Activated naive CD8-positive, alpha-beta T cell treated with anti-CD3 and anti-CD28 coated beads for 36 hours (primary cell): Measurements from ENCODE around the gene GALNT14. TPM values are rescaled to one million over a fixed set of nuclear protein-coding genes. Genes with fewer than 3 reads are reported as not detected.
A peak's percentile ranks its signal among the peaks of the same experiment; 100 is the strongest.
"Not testable (repeated sequence)": the region's sequence is repeated elsewhere in the genome, so short reads cannot be mapped to it uniquely, and the experiment has no call there.

Experiments used
- DNase-seq: peaks from one replicate; pipeline ENCODE4 v3.0.0; 2021
- H3K27ac Mint-ChIP-seq: one replicate; pipeline ENCODE4 v1.8.0; 2022; ENCODE audit warnings: mild to moderate bottlenecking, moderate library complexity, mixed read lengths
- H3K27me3 Mint-ChIP-seq: one replicate; pipeline ENCODE4 v1.8.0; 2022; ENCODE audit warnings: mild to moderate bottlenecking, mixed read lengths
- H3K36me3 Mint-ChIP-seq: one replicate; pipeline ENCODE4 v1.8.0; 2021; ENCODE audit warnings: mild to moderate bottlenecking, mixed read lengths
- H3K4me1 Mint-ChIP-seq: one replicate; pipeline ENCODE4 v1.8.0; 2021; ENCODE audit warnings: mixed read lengths
- H3K4me3 Mint-ChIP-seq: one replicate; pipeline ENCODE4 v1.8.0; 2022; ENCODE audit warnings: mild to moderate bottlenecking, moderate library complexity, mixed read lengths
- H3K9me3 Mint-ChIP-seq: one replicate; pipeline ENCODE4 v1.8.0; 2022; ENCODE audit warnings: mixed read lengths
- total RNA-seq, 2 experiments: library from RNA; stranded (reverse); gene quantifications; one replicate each; pipeline ENCODE4 v1.2.3, GENCODE V29; 2021

GALNT14 gene
- 1 to 10 TPM; 2.1 to 2.5 TPM for total RNA-seq

GRCh38 chr2:31138037-31138962 is at the start of gene GALNT14:
Gene GALNT14 (minus strand): TSS chr2:31138440. CDS start chr2:31138086, 354 bp downstream.
- H3K27ac Mint-ChIP-seq = no peak within 1 kb of the TSS
- peaks cover 57% of the 10 kb centered on the region for H3K27me3 Mint-ChIP-seq
- DNase-seq = peak; percentile 68
- H3K4me3 Mint-ChIP-seq = peak within 1 kb of the TSS; percentile 72
- H3K4me1 Mint-ChIP-seq = peaks cover 8% of the 10 kb centered on the region
- no peaks in the 10 kb centered on the region for H3K9me3 Mint-ChIP-seq
- H3K36me3 Mint-ChIP-seq = no peaks in the 10 kb centered on the region

GRCh38 chr2:31187166-31187565 is 48.9 kb upstream of the GALNT14 start:
- Mint-ChIP-seq H3K27ac (no peak overlapping the region), H3K27me3 (no peaks in the 10 kb centered on the region), H3K4me3 (no peak overlapping the region), H3K36me3 (no peaks in the 10 kb centered on the region), H3K4me1 (no peaks in the 10 kb centered on the region), H3K9me3 (peaks cover 1% of the 10 kb centered on the region)
- no peak for DNase-seq

- not testable (repeated sequence) for H3K9me3 Mint-ChIP-seq
Observed at GRCh38 chr2:31183973-31184372, 45.7 kb upstream of the GALNT14 start.

DNA sequence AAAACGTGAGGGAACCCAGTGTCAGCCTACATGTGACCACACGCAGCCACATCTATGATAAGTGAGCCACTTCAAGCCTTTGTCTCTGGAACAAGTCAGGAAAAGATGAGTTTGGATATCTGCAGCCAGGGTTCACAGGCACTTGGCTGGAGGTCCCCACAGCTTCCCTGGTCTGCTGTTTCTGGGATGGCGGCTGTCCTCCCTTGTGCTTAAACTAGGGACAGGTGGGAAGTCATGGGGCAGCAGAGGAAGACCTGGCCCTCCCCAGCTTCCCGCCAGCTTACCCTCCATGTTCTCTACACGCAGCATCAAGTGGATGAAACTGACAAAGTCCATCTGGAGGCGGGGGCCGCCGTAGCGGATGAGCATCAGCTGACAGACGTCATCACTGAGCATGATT is 38.5 kb upstream of the GALNT14 start:
- Mint-ChIP-seq H3K4me3 (no peak overlapping the region), H3K4me1 (no peaks in the 10 kb centered on the region), H3K36me3 (no peaks in the 10 kb centered on the region), H3K27ac (no peak overlapping the region), H3K27me3 (no peaks in the 10 kb centered on the region), H3K9me3 (no peaks in the 10 kb centered on the region)
- no peak for DNase-seq

More at GRCh38 chr2:31183973-31184372, 45.7 kb upstream of the GALNT14 start:
- not testable (repeated sequence) for H3K4me1 Mint-ChIP-seq, H3K27ac Mint-ChIP-seq, DNase-seq, H3K36me3 Mint-ChIP-seq, H3K27me3 Mint-ChIP-seq, H3K4me3 Mint-ChIP-seq

DNA sequence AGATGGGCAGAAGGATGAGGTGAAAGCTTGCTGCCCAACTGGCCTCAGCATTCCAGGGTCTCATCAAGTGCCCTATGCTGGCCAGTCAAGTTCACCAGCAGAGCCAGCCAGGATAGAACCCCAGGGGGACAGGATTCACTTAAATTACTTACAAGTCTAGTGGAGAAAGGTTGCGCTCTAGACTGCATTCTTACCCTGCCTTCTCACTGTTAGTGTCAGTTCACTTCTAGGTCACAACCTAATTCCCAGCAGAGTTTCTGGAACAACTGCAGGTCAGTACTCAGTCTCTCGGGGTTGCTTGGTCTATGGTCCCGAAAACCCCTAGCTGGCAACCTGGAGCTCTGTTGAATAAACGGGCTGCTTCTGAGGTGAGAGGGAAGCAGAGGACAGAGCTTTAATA is 32.9 kb upstream of the GALNT14 start:
- Mint-ChIP-seq H3K4me3 (no peak overlapping the region), H3K36me3 (no peaks in the 10 kb centered on the region)

DNA sequence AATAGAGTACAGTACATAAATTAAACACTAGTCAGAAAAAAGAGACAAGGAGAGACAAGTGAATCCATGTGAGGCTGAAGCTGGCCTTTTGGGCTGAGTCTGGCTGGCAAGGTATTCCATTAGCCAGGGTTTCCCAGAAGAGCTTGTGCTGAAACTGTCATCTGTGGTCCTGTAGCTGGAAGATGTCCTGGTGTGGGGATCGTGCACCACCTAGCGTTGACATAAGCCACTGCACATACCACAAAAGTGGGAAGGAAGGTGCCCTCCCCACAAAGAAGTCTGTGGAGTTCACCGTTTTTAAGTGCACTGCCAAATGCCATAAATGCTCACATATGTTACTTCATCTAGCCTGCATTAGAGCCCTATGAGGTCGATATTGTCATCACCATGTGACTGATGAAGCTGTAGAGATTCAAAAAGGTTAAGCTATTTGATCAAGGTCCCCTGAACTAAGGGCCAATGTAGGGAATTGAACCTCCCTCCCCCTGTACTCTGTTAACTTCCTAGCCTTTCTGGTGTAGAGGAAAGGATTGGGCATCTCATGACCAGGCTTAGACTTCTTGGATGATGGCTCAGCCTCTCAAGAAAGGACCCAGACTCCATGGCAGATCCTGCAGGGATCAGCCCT is 31.9 kb upstream of the GALNT14 start:
- peak; percentile 42 for DNase-seq
- H3K4me1 Mint-ChIP-seq = peaks cover 4% of the 10 kb centered on the region

More for the DNA sequence above, 32.9 kb upstream of the GALNT14 start:
- peaks cover 4% of the 10 kb centered on the region for H3K4me1 Mint-ChIP-seq
- no peaks in the 10 kb centered on the region for H3K27me3 Mint-ChIP-seq
- no peak overlapping the region for H3K27ac Mint-ChIP-seq
- DNase-seq = no peak
- H3K9me3 Mint-ChIP-seq = no peaks in the 10 kb centered on the region

DNA sequence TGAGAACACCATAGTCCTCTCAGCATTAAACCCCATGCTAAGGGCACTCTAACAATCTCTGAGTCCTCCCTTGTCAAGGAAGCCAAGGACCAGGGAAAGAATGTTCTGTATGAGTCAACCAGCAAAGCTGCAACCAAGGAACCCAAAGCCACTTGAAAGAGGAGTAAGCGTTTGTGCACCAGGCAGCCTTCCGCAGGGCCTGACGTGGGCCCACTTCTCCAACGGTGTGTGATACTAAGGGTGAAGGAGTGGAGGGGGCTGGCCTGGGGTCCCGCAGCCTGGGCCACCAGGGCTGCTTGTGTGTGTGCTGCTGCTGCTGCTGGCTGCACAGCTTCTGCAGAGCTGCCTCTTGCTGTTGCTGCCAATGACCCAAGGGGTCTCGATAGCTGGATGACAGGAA is 30.1 kb upstream of the GALNT14 start:
- Mint-ChIP-seq H3K27ac (no peak overlapping the region), H3K4me1 (peaks cover 4% of the 10 kb centered on the region), H3K36me3 (no peaks in the 10 kb centered on the region), H3K27me3 (peaks cover 4% of the 10 kb centered on the region), H3K9me3 (no peaks in the 10 kb centered on the region), H3K4me3 (no peak overlapping the region)
- DNase-seq = no peak

More for the DNA sequence above, 31.9 kb upstream of the GALNT14 start:
- no peaks in the 10 kb centered on the region for H3K36me3 Mint-ChIP-seq
- peaks cover 4% of the 10 kb centered on the region for H3K27me3 Mint-ChIP-seq
- H3K9me3 Mint-ChIP-seq = no peaks in the 10 kb centered on the region
- no peak overlapping the region for H3K27ac Mint-ChIP-seq
- H3K4me3 Mint-ChIP-seq = no peak overlapping the region

- H3K9me3 Mint-ChIP-seq = no peaks in the 10 kb centered on the region
- H3K27ac Mint-ChIP-seq = no peak overlapping the region
Observed at GRCh38 chr2:31166925-31167324, 28.7 kb upstream of the GALNT14 start.

DNA sequence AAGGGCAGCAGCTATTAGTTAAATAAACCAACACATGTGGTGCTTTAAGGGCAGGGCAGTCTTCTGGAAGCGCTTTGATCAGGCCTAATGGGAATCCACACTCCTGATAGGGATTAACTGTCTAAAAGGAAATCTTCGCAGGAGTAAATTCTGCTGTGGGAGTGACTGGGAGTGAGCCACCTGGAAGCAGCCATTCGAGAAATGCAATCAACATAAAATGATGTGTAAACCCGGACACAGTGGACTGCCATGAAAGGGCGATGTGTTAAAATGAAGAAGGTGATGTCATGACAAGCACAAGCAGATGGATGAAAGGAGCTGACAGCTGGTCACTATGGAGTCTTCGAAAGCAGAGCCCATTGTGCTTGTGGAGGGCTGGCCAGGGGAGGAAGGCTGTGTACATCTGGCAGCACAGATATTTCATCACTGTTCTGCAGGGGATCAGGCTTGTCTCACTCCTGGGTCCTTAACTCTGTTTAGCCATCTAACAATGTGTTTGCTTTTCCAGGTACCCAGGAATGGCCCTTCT is 24.8 kb upstream of the GALNT14 start:
- DNase-seq = no peak
- Mint-ChIP-seq H3K36me3 (no peaks in the 10 kb centered on the region), H3K9me3 (no peaks in the 10 kb centered on the region), H3K4me1 (no peaks in the 10 kb centered on the region), H3K27me3 (peaks cover 4% of the 10 kb centered on the region), H3K27ac (no peak overlapping the region), H3K4me3 (no peak overlapping the region)

More at GRCh38 chr2:31166925-31167324, 28.7 kb upstream of the GALNT14 start:
- no peak for DNase-seq
- Mint-ChIP-seq H3K4me3 (no peak overlapping the region), H3K36me3 (no peaks in the 10 kb centered on the region), H3K4me1 (peaks cover 4% of the 10 kb centered on the region), H3K27me3 (peaks cover 4% of the 10 kb centered on the region)

DNA sequence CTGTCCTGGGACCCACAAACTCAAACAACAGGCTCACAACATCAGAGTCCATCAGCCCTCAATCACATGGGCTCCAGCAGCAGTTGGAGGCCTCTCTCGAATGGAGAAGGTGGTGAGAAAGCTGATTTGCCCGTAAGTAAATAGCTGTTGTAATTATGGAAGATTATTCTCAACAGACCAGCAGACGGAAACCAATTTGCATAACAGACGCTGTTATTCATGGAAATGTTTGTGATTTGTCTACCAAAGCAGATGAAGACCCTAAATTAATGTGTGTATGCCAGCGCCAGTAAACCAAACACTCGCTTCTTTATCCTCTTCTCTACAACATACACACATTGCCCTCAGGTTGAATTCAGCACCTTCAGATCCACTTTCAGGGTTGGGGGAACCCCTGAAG is 23.4 kb upstream of the GALNT14 start:
- H3K9me3 Mint-ChIP-seq = no peaks in the 10 kb centered on the region
- no peak for DNase-seq
- no peak overlapping the region for H3K4me3 Mint-ChIP-seq
- H3K36me3 Mint-ChIP-seq = no peaks in the 10 kb centered on the region
- H3K27me3 Mint-ChIP-seq = peaks cover 4% of the 10 kb centered on the region
- H3K4me1 Mint-ChIP-seq = no peaks in the 10 kb centered on the region
- no peak overlapping the region for H3K27ac Mint-ChIP-seq

- DNase-seq = no peak
- Mint-ChIP-seq H3K27me3 (peaks cover 3% of the 10 kb centered on the region), H3K36me3 (no peaks in the 10 kb centered on the region), H3K9me3 (no peaks in the 10 kb centered on the region), H3K4me1 (no peaks in the 10 kb centered on the region), H3K4me3 (no peak overlapping the region), H3K27ac (no peak overlapping the region)
Observed at GRCh38 chr2:31151501-31151900, 13.3 kb upstream of the GALNT14 start.

GRCh38 chr2:31150120-31150670 is 12.0 kb upstream of the GALNT14 start:
- Mint-ChIP-seq H3K27me3 (peaks cover 3% of the 10 kb centered on the region), H3K4me1 (no peaks in the 10 kb centered on the region), H3K27ac (no peak overlapping the region), H3K9me3 (no peaks in the 10 kb centered on the region), H3K4me3 (no peak overlapping the region), H3K36me3 (no peaks in the 10 kb centered on the region)
- no peak for DNase-seq

DNA sequence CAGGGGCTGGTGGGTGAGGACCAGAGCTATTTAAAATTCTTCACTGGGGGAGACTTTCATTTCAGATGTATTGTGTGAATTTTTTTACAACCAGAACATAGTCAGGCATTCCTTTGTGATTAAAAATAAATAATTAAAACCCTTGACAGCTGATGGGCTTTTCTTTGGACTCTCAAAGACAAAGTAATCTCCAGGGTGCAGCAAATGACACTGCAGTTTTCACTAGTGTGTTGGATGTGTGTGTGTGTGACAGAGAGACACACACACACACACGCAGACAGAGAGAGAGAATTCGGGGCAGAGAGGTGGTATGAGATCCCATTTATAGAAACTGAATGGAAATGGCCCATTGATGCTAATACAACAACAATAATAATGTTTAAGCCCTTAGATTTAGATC is 10.3 kb upstream of the GALNT14 start:
- DNase-seq = no peak
- H3K27me3 Mint-ChIP-seq = peaks cover 3% of the 10 kb centered on the region
- no peak overlapping the region for H3K4me3 Mint-ChIP-seq
- H3K4me1 Mint-ChIP-seq = no peaks in the 10 kb centered on the region
- H3K9me3 Mint-ChIP-seq = no peaks in the 10 kb centered on the region
- no peak overlapping the region for H3K27ac Mint-ChIP-seq
- H3K36me3 Mint-ChIP-seq = no peaks in the 10 kb centered on the region

DNA sequence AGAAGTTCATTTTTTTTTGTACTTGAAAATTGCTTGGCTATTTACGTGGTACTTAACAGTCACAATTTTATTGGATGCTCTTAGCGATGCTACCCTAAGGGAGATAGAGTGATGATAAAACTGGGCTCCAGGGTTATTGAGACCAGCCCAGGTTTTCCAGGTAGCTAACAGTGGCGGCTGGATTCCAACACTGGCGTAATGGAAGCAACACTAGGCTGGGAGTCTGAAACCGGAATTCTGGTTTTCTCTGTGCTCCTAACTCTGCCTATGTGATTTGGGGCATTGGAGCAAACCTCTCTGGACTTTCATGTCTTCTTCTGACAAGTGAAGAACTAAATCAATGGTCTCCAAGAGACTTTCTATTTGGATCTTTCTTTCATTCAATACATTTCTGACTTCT is 9.4 kb upstream of the GALNT14 start:
- no peaks in the 10 kb centered on the region for H3K36me3 Mint-ChIP-seq
- H3K4me3 Mint-ChIP-seq = no peak overlapping the region

GRCh38 chr2:31142110-31142509 is 3.9 kb upstream of the GALNT14 start:
- Mint-ChIP-seq H3K27ac (no peak overlapping the region), H3K27me3 (peaks cover 20% of the 10 kb centered on the region), H3K4me3 (no peak overlapping the region), H3K9me3 (no peaks in the 10 kb centered on the region), H3K36me3 (no peaks in the 10 kb centered on the region), H3K4me1 (peaks cover 1% of the 10 kb centered on the region)
- no peak for DNase-seq

More for the DNA sequence above, 9.4 kb upstream of the GALNT14 start:
- Mint-ChIP-seq H3K27me3 (peaks cover 3% of the 10 kb centered on the region), H3K4me1 (no peaks in the 10 kb centered on the region), H3K9me3 (no peaks in the 10 kb centered on the region), H3K27ac (no peak overlapping the region)
- DNase-seq = no peak
